ENCODE data around the gene GSTA5. TPM values are rescaled to one million over a fixed set of nuclear protein-coding genes. Genes with fewer than 3 reads are reported as not detected.

GSTA5 gene
- total and polyA plus RNA-seq, 2 of the 8 experiments (the other 6 are each of a cell fraction or from before 2014, with no cell fraction given) = not detected

GRCh38 chr6:52887910-52888524, 47.4 kb upstream of the GSTA5 start:
- no peak overlapping the region for H3K4me3 ChIP-seq (ENCODE audit: extremely low read depth in 1 of 4, insufficient read depth in 2 of 4, low read depth in 3 of 4, low read length in 4 of 4)
- no peaks in the 10 kb centered on the region for H4K20me1 ChIP-seq (replicated peaks in 1 of 2; ENCODE audit: control insufficient read depth in 1 of 2, insufficient read depth in 2 of 2, low read length in 2 of 2)
- H3K18ac ChIP-seq (ENCODE audit: extremely low read depth, low read length) = no peak overlapping the region
- H4K91ac ChIP-seq (replicated peaks; ENCODE audit: insufficient read length, low read length) = no peak overlapping the region
- no peak overlapping the region for H2BK12ac ChIP-seq (ENCODE audit: low read depth, low read length)
- WGBS, 2 experiments (ENCODE audit: extremely low coverage in 1 of 2, insufficient coverage in 1 of 2, insufficient read length in 1 of 2, insufficient replicate concordance in 2 of 2, low coverage in 1 of 2, low lambda C conversion rate in 2 of 2, missing lambda C conversion rate in 1 of 2) = 78% methylated on average over 3 of the region's 3 CpGs; no CpG with 5 or more reads in 1 of the 2 experiments
- FAIRE-seq = no peak
- no peak overlapping the region for H3K27ac ChIP-seq (ENCODE audit: low read depth, low read length)
- no peak overlapping the region for H3K4ac ChIP-seq (replicated peaks; ENCODE audit: insufficient read length, low read depth, low read length)
- no peak for DNase-seq (ENCODE audit: low read depth in 1 of 2, low spot score in 2 of 2)
- no peak overlapping the region for H2BK15ac ChIP-seq (ENCODE audit: low read length)
- no peaks in the 10 kb centered on the region for H3K36me3 ChIP-seq (ENCODE audit: control insufficient read depth in 2 of 4, insufficient read depth in 4 of 4, low read length in 3 of 4)
- no peaks in the 10 kb centered on the region for H3K23me2 ChIP-seq (ENCODE audit: low read depth, low read length)
- CTCF ChIA-PET (ENCODE audit: partially characterized antibody) = interaction anchor here (0.8 to 1.7 kb wide), 4 partner anchors 17 to 133 kb away, joined by 3 to 5 read pairs (median 3); partner anchors contain the start of gene GSTA4
- TF ChIP-seq E2F6 (IDR thresholded peaks at IDR 0.05) (no peak), CEBPB (IDR thresholded peaks at IDR 0.05; ENCODE audit: low read depth, low read length) (no peak), TAF1 (IDR thresholded peaks at IDR 0.05; ENCODE audit: low read depth, low read length) (no peak)
- POLR2A ChIA-PET (ENCODE audit: partially characterized antibody) = no interaction called here
- H2AFZ ChIP-seq (ENCODE audit: low read length) = no peak overlapping the region
- H2BK20ac ChIP-seq (ENCODE audit: low read length) = no peak overlapping the region
- H3K23ac ChIP-seq (ENCODE audit: insufficient read length) = no peak overlapping the region
- H3K9me3 ChIP-seq (ENCODE audit: insufficient read depth in 2 of 2, low read depth in 1 of 2, low read length in 1 of 2) = no peaks in the 10 kb centered on the region
- no peak overlapping the region for H3K14ac ChIP-seq (ENCODE audit: insufficient read length)
- no peak overlapping the region for H2AK5ac ChIP-seq (ENCODE audit: low read depth, low read length)
- no peak overlapping the region for H3K4me2 ChIP-seq (ENCODE audit: insufficient read depth in 1 of 2, low read depth in 2 of 2, low read length in 2 of 2)
- H4K5ac ChIP-seq (ENCODE audit: insufficient read length, low read depth, low read length) = no peak overlapping the region
- H3K79me1 ChIP-seq (ENCODE audit: low read depth, low read length) = no peaks in the 10 kb centered on the region
- peaks cover 0 to 1% (median 0%) of the 10 kb centered on the region in 4 experiments; a peak in 1 of 7 replicates for H3K27me3 ChIP-seq (replicated peaks in 1 of 4; ENCODE audit: control insufficient read depth in 3 of 4, extremely low read depth in 1 of 4, insufficient read depth in 3 of 4, low read length in 3 of 4)
- no peak overlapping the region for H2BK120ac ChIP-seq (replicated peaks; ENCODE audit: low read depth, low read length)
- H3K9ac ChIP-seq (replicated peaks in 1 of 4; ENCODE audit: extremely low read depth in 1 of 4, low read depth in 3 of 4, low read length in 3 of 4) = no peak overlapping the region
- no peaks in the 10 kb centered on the region for H3K4me1 ChIP-seq (replicated peaks in 1 of 4; ENCODE audit: control insufficient read depth in 3 of 4, insufficient read depth in 4 of 4, low read length in 3 of 4)
- no peaks in the 10 kb centered on the region for H3K79me2 ChIP-seq (ENCODE audit: control insufficient read depth in 1 of 2, insufficient read depth in 2 of 2, low read length in 2 of 2)
- H3K56ac ChIP-seq (replicated peaks; ENCODE audit: insufficient read length, low read depth, low read length) = no peak overlapping the region
- no peak overlapping the region for H2BK5ac ChIP-seq (ENCODE audit: low read depth, low read length)
- H4K8ac ChIP-seq (ENCODE audit: extremely low read depth, insufficient read depth, low read length) = no peak overlapping the region
